HG02938 (cell line): Measurements from ENCODE around the gene KIZ.
A peak's percentile ranks its signal among the peaks of the same experiment; 100 is the strongest.
"Not testable (repeated sequence)": the region's sequence is repeated elsewhere in the genome, so short reads cannot be mapped to it uniquely, and the experiment has no call there.

Source experiments
- ATAC-seq: cut with Tn5 transposase; IDR thresholded peaks from one replicate; pipeline ENCODE4 v1.9.1; 2021; ENCODE audit warnings: mild to moderate bottlenecking, moderate library complexity; ENCODE audit not compliant: unreplicated experiment

Gene KIZ

DNA sequence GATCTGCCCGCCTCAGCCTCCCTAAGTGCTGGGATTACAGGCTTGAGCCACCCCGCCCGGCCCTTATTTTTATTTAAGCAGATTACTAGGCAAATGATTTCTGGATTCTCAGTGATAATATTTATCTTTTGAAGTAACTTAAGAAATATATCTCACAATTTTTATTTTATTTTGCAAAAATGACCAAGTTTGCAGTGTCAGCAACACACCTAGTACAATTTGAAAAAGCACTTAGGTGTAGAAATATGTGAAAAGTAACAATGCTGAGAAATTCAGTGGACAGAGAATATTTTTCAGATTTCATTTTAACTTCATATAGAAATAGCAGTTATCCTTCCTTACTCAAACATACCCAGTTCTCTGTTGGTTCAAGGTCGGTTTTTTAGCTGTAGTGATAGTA is 98.3 kb downstream of the KIZ start:
- ATAC-seq, result no peak

DNA sequence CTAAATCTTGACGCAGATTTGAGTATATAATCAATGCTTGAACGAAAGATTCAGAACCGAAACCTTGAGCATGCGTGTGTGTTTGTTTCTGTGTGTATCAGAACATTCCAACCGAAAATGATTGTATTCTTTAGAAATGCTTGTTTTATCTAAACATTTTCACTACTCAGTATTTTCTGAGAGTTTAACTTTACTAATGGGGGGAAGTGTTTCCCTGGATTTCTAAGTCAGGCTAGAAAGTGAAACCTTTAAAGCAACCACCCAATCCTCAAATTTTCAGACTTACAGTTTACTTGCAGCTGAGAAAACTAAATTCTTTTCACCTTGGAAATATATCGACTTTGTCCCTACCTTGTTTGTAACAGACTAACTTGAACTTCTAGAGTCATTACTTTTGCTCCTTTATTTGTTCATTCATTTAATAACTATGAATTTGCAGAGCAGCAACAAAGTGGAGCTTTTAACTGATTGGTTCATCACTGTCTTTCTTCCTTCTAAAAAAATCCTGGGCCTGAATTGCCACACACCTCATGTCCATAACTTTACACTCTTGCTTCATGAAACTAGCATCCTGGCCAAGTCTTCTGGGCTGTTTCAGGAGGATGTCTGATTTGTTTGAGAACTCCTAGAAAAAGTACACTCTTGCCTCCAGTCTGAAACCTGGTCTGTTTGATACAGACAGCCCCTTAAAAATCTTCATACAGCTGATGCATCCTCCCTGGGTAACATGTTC is 99.5 kb downstream of the KIZ start:
- no peak for ATAC-seq

GRCh38 chr20:21228511-21228910 is 102.6 kb downstream of the KIZ start:
- ATAC-seq, result peak; percentile 90

- no peak for ATAC-seq
Measured at GRCh38 chr20:21229163-21229562, 103.3 kb downstream of the KIZ start.

DNA sequence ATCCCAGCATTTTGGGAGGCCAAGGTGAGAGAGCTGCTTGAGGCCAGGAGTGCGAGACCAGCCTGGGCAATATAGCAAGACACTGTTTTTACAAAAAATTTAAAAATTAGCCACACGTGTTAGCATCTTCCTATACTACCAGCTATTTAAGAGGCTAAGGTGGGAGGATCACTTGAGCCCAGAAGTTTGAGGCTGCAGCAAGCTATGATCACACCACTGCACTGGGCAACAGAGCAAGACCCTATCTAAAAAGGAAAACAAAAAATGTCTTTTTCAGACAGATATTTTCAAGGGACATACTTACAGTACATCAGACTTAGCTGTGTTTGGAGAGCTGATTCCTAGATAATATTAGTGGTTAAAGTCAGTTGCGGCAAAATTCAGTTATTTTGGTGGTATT is 104.3 kb downstream of the KIZ start:
- ATAC-seq, result no peak

DNA sequence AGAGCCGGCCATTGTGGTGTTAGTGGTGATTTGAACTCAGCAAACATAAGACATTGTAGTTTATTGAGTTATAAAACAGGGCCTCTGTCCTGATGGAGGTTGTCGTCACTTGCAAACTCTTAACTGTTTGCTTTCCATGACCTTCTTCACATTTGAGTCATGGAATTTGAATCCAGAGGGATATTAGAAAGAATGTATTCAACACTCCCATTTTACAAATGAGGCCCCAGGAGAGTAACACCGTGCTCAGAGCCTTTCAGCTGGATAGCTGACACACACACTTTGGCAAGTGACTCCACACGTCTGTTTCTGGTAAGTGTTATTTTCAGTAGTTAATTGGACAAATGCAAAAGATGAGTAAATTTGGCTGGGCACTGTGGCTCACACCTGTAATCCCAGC is 104.8 kb downstream of the KIZ start:
- no peak for ATAC-seq

GRCh38 chr20:21232546-21233280 is 106.8 kb downstream of the KIZ start:
- ATAC-seq, result no peak

GRCh38 chr20:21234324-21234723 is 108.4 kb downstream of the KIZ start:
- ATAC-seq, result no peak

DNA sequence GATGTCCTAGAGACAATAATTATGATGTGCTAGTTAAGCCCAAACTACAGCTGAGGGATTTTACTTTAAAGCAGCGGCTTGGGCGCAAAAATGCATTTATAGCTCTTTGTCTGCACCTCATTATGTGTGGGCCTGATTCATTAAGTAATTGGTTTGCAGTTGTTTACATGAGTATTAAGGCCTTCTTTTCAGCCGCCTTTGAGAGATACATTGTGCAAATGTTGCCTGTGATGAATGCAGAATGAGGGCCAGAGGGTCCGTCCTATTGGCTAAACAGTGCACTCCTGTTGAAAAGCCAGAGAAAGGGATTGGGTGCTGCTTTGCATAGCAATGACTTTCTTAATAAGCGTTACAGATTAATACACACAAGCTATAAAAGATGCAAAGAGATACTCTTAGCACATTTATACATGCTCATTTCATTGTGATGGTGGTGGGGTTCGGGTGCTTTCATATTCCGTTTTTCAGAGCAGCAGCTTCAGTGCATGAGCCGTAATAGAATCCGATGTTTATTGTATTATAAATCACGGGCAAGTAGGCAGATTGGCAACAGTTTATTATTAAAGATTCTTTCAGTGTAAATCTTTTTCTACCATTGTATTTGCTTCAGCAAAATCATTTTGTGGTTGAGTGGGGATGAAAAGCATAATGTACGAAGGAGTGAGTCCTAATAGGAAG is 109.1 kb downstream of the KIZ start:
- no peak for ATAC-seq

- no peak for ATAC-seq
Measured at GRCh38 chr20:21235484-21236445, 109.9 kb downstream of the KIZ start.

GRCh38 chr20:21237956-21238799 is 112.3 kb downstream of the KIZ start:
- no peak for ATAC-seq

- no peak for ATAC-seq
Measured at GRCh38 chr20:21238818-21239536, 113.1 kb downstream of the KIZ start.

GRCh38 chr20:21240394-21240793 is 114.5 kb downstream of the KIZ start:
- ATAC-seq, result no peak

DNA sequence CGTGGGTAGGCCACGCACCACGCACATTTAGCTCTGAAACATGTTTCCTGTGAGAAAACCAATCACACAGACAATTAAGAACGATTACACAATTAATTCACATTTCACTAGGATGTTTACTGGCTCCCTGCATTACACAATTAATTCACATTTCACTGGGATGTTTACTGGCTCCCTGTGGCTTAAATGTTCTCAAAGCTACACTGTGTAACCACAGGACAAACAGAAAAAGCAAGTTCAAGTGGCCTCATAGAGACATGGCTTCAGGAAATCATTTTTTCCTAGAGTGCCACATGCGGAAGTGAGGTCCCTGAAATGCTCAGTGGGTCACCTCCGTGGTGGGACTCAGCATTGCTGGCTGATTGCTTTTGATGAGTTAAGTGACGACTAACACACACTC is 115.5 kb downstream of the KIZ start:
- no peak for ATAC-seq

- ATAC-seq, result no peak
Measured at GRCh38 chr20:21243811-21244210, 117.9 kb downstream of the KIZ start.

DNA sequence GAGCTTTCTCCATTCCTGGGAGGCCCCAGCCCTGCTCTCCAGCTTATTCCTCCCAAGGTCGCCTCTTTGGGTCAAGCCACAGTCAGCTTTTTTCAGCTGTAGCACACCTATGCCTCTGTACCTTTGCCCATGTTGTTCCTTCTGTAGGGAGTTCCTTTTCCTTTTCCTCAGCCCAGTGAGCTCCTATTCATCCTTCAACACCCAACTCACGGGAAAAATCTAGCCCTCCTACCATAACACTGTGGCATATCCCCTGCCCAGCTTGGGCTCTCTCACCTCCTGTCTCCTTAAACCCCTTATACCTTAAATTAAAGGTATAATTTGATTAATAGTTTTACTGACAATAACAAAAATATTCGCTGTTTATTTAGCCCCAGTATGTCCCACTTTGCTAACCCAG is 118.9 kb downstream of the KIZ start:
- ATAC-seq, result no peak

GRCh38 chr20:21246161-21246560 is 120.3 kb downstream of the KIZ start:
- no peak for ATAC-seq

DNA sequence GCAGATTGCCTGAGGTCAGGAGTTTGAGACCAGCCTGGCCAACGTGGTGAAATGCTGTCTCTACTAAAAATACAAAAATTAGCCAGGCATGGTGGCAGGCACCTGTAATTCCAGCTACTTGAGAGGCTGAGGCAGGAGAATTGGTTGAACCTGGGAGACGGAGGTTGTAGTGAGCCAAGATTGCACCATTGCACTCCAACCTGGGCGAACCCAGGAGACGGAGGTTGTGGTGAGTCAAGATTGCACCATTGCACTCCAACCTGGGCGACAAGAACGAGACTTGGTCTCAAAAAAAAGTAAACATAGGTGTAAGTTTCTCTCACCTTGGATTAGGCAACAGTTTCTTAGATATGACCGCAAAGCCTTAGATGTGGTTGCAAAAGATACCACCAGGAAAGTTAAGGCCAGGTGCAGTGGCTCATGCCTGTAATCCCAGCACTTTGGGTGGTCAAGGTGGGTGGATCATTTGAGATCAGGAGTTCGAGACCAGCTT is 121.8 kb downstream of the KIZ start:
- not testable (repeated sequence) for ATAC-seq

- ATAC-seq, result no peak
Measured at GRCh38 chr20:21251278-21251677, 125.4 kb downstream of the KIZ start.
